Glutamatergic neuron (in vitro differentiated cells): Measurements from ENCODE around the gene GNG4. TPM values are rescaled to one million over a fixed set of nuclear protein-coding genes. Genes with fewer than 3 reads are reported as not detected.

Experiments
- DNase-seq: peaks from one replicate; pipeline ENCODE4 v3.0.0; 2022
- H3K27ac Mint-ChIP-seq: one replicate; pipeline ENCODE4 v1.8.0; 2020; ENCODE audit warnings: mild to moderate bottlenecking, mixed read lengths, inconsistent platforms; ENCODE audit not compliant: unreplicated experiment
- H3K27me3 Mint-ChIP-seq: one replicate; pipeline ENCODE4 v1.8.0; 2020; ENCODE audit warnings: mild to moderate bottlenecking, moderate library complexity, mixed read lengths, inconsistent platforms; ENCODE audit not compliant: unreplicated experiment
- H3K36me3 Mint-ChIP-seq: one replicate; pipeline ENCODE4 v1.8.0; 2020; ENCODE audit warnings: mild to moderate bottlenecking, mixed read lengths, inconsistent platforms; ENCODE audit not compliant: unreplicated experiment
- H3K4me1 Mint-ChIP-seq: one replicate; pipeline ENCODE4 v1.8.0; 2020; ENCODE audit warnings: mild to moderate bottlenecking, low read depth, mixed read lengths, inconsistent platforms; ENCODE audit not compliant: unreplicated experiment
- H3K4me3 Mint-ChIP-seq: one replicate; pipeline ENCODE4 v1.8.0; 2020; ENCODE audit warnings: mild to moderate bottlenecking, mixed read lengths, inconsistent platforms; ENCODE audit not compliant: unreplicated experiment
- H3K9me3 Mint-ChIP-seq: one replicate; pipeline ENCODE4 v1.8.0; 2020; ENCODE audit warnings: mild to moderate bottlenecking, moderate library complexity, mixed read lengths, inconsistent platforms; ENCODE audit not compliant: unreplicated experiment
- total RNA-seq: library from RNA; stranded (reverse); fragmentation: NEBNext Ultra II Directional; extraction: Animal tissue kit (Norgen Biotek cat#: 25700); gene quantifications from one replicate; pipeline ENCODE4 v1.2.1, GENCODE V29; 2021; ENCODE audit not compliant: unreplicated experiment
- TF ChIP-seq, protein P1 (sequence below): fragments of 200-600 bp; sonication (generic); IDR thresholded peaks from one replicate; pipeline ENCODE4 v1.5.0; 2021; ENCODE audit not compliant: partially characterized antibody, unreplicated experiment

The GNG4 gene
- total RNA-seq, 1 donor from 2014 or later, result 124 TPM

DNA sequence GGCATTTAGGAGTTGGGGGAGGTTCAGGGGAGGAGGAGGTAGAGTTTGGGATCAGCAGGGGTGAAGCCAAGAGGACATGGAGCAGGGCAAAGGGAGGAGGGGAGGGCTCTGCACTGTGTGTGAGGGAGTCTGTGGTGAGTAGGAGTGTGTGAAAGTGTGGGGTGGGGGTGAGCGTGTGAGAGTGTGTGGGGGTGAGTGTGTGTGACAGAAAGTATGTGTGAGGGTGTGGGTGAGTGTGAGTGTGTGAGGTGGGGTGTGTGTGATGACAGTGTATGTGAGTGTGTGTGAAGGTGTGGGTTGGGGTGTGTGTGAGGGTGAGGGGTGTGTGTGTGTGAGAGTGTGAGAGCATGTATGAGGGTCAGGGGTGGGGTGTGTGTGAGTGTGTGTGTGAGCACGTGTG is 62.6 kb downstream of the GNG4 start:
- Mint-ChIP-seq H3K9me3 (peaks cover 4% of the 10 kb centered on the region), H3K36me3 (peaks cover 48% of the 10 kb centered on the region), H3K4me3 (no peak overlapping the region), H3K27me3 (peaks cover 6% of the 10 kb centered on the region), H3K4me1 (peaks cover 10% of the 10 kb centered on the region), H3K27ac (no peak overlapping the region)
- TF ChIP-seq, protein P1, sequence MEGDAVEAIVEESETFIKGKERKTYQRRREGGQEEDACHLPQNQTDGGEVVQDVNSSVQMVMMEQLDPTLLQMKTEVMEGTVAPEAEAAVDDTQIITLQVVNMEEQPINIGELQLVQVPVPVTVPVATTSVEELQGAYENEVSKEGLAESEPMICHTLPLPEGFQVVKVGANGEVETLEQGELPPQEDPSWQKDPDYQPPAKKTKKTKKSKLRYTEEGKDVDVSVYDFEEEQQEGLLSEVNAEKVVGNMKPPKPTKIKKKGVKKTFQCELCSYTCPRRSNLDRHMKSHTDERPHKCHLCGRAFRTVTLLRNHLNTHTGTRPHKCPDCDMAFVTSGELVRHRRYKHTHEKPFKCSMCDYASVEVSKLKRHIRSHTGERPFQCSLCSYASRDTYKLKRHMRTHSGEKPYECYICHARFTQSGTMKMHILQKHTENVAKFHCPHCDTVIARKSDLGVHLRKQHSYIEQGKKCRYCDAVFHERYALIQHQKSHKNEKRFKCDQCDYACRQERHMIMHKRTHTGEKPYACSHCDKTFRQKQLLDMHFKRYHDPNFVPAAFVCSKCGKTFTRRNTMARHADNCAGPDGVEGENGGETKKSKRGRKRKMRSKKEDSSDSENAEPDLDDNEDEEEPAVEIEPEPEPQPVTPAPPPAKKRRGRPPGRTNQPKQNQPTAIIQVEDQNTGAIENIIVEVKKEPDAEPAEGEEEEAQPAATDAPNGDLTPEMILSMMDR, result no peak
- no peak for DNase-seq

DNA sequence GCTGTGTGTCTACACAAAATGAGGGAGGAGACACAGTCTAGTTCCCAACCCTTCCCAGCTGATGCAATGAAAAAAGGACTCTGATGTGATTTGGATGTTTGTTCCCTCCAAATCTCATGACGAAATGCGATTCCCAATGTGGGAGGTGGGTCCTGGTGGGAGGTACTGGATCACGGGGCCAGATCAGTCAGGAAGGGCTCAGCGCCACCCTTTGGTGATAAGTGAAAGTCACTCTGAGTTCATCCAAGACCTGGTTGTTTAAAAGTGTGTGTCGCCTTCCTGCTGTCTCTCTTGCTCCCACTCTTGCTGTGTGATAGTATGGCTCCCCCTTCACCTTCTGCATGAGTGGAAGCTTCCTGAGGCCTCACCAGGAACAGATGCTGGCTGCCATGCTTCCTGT is 63.2 kb downstream of the GNG4 start:
- Mint-ChIP-seq H3K27ac (no peak overlapping the region), H3K4me3 (no peak overlapping the region), H3K9me3 (peaks cover 4% of the 10 kb centered on the region), H3K4me1 (peaks cover 10% of the 10 kb centered on the region), H3K27me3 (peaks cover 4% of the 10 kb centered on the region), H3K36me3 (peaks cover 50% of the 10 kb centered on the region)
- DNase-seq, result no peak
- TF ChIP-seq, protein P1, result no peak

DNA sequence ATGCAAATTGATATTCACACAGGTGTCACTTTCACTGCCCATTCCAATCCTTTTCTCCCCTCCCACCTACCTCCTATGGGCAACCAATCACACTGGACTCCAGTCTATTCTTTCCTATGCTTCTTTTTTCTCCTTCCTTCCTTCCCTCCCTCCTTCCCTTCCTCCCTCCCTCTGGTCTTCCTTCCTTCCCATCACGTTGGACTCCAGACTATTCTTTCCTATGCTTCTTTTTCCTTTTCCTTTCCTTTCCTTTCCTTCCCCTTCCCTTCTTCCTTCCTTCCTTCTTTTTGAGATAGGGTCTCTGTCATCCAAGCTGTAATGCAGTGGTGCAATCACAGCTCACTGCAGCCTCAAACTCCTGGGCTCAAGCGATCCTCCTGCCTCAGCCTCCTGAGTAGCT is 64.6 kb downstream of the GNG4 start:
- TF ChIP-seq, protein P1, result no peak
- H3K4me3 Mint-ChIP-seq, result no peak overlapping the region
- peaks cover 4% of the 10 kb centered on the region for H3K9me3 Mint-ChIP-seq
- peaks cover 10% of the 10 kb centered on the region for H3K4me1 Mint-ChIP-seq
- H3K27ac Mint-ChIP-seq, result no peak overlapping the region
- DNase-seq, result no peak
- peaks cover 8% of the 10 kb centered on the region for H3K27me3 Mint-ChIP-seq
- H3K36me3 Mint-ChIP-seq, result peaks cover 48% of the 10 kb centered on the region

GRCh38 chr1:235583511-235584001 is 66.0 kb downstream of the GNG4 start:
- Mint-ChIP-seq H3K4me1 (peaks cover 10% of the 10 kb centered on the region), H3K27ac (no peak overlapping the region), H3K27me3 (peaks cover 7% of the 10 kb centered on the region), H3K36me3 (peaks cover 38% of the 10 kb centered on the region), H3K9me3 (peaks cover 2% of the 10 kb centered on the region), H3K4me3 (no peak overlapping the region)
- TF ChIP-seq, protein P1, result no peak
- no peak for DNase-seq

- H3K4me1 Mint-ChIP-seq, result peaks cover 10% of the 10 kb centered on the region
- H3K4me3 Mint-ChIP-seq, result no peak overlapping the region
- DNase-seq, result no peak
- H3K27me3 Mint-ChIP-seq, result peaks cover 3% of the 10 kb centered on the region
- no peak overlapping the region for H3K27ac Mint-ChIP-seq
- H3K36me3 Mint-ChIP-seq, result peaks cover 40% of the 10 kb centered on the region
- H3K9me3 Mint-ChIP-seq, result no peaks in the 10 kb centered on the region
- TF ChIP-seq, protein P1, result no peak
These were observed 67.5 kb downstream of the GNG4 start for GRCh38 chr1:235582130-235582529.
